ENCODE measurements around the gene HIGD2A. TPM values are rescaled to one million over a fixed set of nuclear protein-coding genes. Genes with fewer than 3 reads are reported as not detected.

Gene HIGD2A
- total RNA-seq, 1 experiment from 2014 or later = 133 TPM

DNA sequence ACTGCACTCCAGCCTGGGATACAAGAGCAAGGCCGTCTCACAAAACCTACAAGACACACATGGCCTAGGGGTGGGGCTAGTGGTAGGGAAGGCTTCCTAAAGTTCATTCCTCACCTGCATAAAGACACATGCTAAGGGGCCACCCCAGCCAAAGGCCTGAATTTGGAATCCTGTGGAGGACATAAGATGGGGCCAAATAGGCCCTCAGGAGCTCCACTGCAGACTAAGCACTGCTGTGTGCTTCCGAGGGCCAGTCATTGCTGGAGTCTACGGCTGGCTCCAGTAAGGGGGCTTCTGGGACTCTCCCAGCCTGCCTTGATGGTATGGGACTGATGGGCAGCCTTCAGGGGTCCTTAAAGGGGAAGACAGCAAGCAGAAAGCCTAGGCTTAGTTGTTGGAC lies 5.8 kb upstream of the HIGD2A start:
- intact Hi-C loops (cut with micrococcal nuclease; ENCODE audit: unreplicated experiment) = loop anchor here (10.0 kb wide), 2 partner anchors 262 to 442 kb away; partner anchors contain the start of gene TSPAN17
- H3K27ac ChIP-seq = no peak overlapping the region
- no peaks in the 10 kb centered on the region for H3K27me3 ChIP-seq (ENCODE audit: insufficient read depth, low read depth)
- peaks cover 25% of the 10 kb centered on the region for H3K79me2 ChIP-seq (ENCODE audit: low read depth)
- DNase-seq = no peak
- H3K36me3 ChIP-seq (ENCODE audit: low read depth) = peaks cover 46% of the 10 kb centered on the region
- H3K4me2 ChIP-seq = no peak overlapping the region
- ChIA-PET CTCF (no interaction called here), POLR2A (ENCODE audit: unreplicated experiment) (interaction anchor here (0.6 kb wide), 1 partner anchor 183 kb away, joined by 5 read pairs; no protein-coding TSS in a partner anchor)
- peaks cover 19% of the 10 kb centered on the region for H4K20me1 ChIP-seq (ENCODE audit: insufficient read depth)
- H3K9me3 ChIP-seq (ENCODE audit: insufficient read depth, low read depth) = no peaks in the 10 kb centered on the region
- TF ChIP-seq EZH2 (IDR thresholded peaks at IDR 0.05; ENCODE audit: low read depth) = no peak
- TF ChIP-seq, protein P1, sequence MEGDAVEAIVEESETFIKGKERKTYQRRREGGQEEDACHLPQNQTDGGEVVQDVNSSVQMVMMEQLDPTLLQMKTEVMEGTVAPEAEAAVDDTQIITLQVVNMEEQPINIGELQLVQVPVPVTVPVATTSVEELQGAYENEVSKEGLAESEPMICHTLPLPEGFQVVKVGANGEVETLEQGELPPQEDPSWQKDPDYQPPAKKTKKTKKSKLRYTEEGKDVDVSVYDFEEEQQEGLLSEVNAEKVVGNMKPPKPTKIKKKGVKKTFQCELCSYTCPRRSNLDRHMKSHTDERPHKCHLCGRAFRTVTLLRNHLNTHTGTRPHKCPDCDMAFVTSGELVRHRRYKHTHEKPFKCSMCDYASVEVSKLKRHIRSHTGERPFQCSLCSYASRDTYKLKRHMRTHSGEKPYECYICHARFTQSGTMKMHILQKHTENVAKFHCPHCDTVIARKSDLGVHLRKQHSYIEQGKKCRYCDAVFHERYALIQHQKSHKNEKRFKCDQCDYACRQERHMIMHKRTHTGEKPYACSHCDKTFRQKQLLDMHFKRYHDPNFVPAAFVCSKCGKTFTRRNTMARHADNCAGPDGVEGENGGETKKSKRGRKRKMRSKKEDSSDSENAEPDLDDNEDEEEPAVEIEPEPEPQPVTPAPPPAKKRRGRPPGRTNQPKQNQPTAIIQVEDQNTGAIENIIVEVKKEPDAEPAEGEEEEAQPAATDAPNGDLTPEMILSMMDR (conservative IDR thresholded peaks at IDR 0.05) = no peak
- H3F3A ChIP-seq (ENCODE audit: insufficient read depth, low read depth) = peaks cover 7% of the 10 kb centered on the region
- no peak overlapping the region for H2AFZ ChIP-seq
- peaks cover 15% of the 10 kb centered on the region for H3K4me1 ChIP-seq (replicated peaks; ENCODE audit: insufficient read depth)
- no TSS peak for BruUV-seq (replicated peaks)
- no peaks in the 10 kb centered on the region for H3K9me2 ChIP-seq (ENCODE audit: insufficient read depth)
- no peak overlapping the region for H3K4me3 ChIP-seq

DNA sequence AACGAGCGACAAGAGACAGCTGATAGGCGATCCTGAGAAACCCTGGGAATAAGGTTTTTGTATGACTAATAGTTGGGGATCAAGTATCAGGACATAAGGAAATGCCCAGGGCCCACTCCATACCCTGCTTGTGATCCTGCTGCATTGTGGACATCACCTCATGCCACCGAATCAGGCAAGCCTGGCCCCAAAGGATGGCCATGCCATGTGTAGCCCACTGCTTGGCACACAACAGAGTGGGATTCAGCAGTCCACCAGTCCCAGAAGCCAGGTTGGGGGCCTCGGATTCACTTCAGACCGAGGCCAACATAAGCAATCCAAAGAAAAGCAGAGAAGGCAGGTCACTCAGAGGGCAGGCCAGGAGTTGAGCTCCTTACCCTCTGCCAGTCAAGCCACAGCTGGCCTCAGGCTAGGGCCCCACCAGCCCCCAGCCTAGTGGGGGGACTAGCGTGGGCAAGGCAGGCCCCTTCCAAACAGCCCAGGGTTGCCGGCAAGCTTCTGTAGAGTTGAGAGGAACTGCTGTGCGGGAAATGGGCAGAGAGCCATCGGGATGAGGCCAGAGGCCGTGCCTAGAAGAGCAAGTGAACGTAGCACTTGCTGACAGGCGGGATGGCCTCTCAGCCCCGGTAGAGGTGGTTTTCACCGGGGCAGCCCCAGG lies 5.2 kb upstream of the HIGD2A start:
- H3K9me3 ChIP-seq (ENCODE audit: insufficient read depth, low read depth) = no peaks in the 10 kb centered on the region
- DNase-seq = no peak
- H3K4me3 ChIP-seq = no peak overlapping the region
- no TSS peak for BruUV-seq (replicated peaks)
- H2AFZ ChIP-seq = no peak overlapping the region
- H3K79me2 ChIP-seq (ENCODE audit: low read depth) = peaks cover 31% of the 10 kb centered on the region
- no peak overlapping the region for H3K4me2 ChIP-seq
- intact Hi-C loops (cut with micrococcal nuclease; ENCODE audit: unreplicated experiment) = loop anchor here (10.0 kb wide), 2 partner anchors 261 to 441 kb away; partner anchors contain the start of gene TSPAN17
- TF ChIP-seq, protein P1 (conservative IDR thresholded peaks at IDR 0.05) = no peak
- no peak for TF ChIP-seq EZH2 (IDR thresholded peaks at IDR 0.05; ENCODE audit: low read depth)
- H3K4me1 ChIP-seq (replicated peaks; ENCODE audit: insufficient read depth) = peaks cover 15% of the 10 kb centered on the region
- peaks cover 19% of the 10 kb centered on the region for H4K20me1 ChIP-seq (ENCODE audit: insufficient read depth)
- no peaks in the 10 kb centered on the region for H3K27me3 ChIP-seq (ENCODE audit: insufficient read depth, low read depth)
- H3K36me3 ChIP-seq (ENCODE audit: low read depth) = peaks cover 46% of the 10 kb centered on the region
- ChIA-PET CTCF (no interaction called here), POLR2A (ENCODE audit: unreplicated experiment) (no interaction called here)
- H3F3A ChIP-seq (ENCODE audit: insufficient read depth, low read depth) = peaks cover 7% of the 10 kb centered on the region
- no peaks in the 10 kb centered on the region for H3K9me2 ChIP-seq (ENCODE audit: insufficient read depth)
- H3K27ac ChIP-seq = no peak overlapping the region

DNA sequence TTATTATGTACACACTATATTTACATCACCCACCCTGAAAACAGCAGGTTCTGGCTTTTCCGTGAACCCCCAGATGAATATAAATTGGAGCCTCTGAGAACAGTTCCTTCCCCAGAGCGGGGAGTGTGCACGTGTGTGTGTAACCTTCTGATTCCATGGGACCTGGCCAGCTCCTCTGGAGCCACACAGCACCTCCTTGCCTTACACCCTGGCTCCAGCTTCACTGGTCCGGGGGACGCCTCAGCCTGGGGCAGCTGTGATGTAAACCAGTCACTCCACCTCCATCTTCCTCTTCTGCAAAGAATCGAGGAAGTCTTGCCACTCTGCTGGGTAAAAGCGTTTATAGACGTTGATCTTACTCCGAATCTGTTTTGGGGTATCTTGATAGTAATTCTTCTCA lies 4.6 kb upstream of the HIGD2A start:
- no TSS peak for BruUV-seq (replicated peaks)
- Histone ChIP-seq H3K36me3 (ENCODE audit: low read depth) (peaks cover 46% of the 10 kb centered on the region), H3K9me2 (ENCODE audit: insufficient read depth) (no peaks in the 10 kb centered on the region), H3K27me3 (ENCODE audit: insufficient read depth, low read depth) (no peaks in the 10 kb centered on the region), H3K27ac (no peak overlapping the region), H3K79me2 (ENCODE audit: low read depth) (peaks cover 31% of the 10 kb centered on the region), H3K4me1 (replicated peaks; ENCODE audit: insufficient read depth) (peaks cover 15% of the 10 kb centered on the region), H4K20me1 (ENCODE audit: insufficient read depth) (peaks cover 19% of the 10 kb centered on the region), H3K9me3 (ENCODE audit: insufficient read depth, low read depth) (no peaks in the 10 kb centered on the region), H3K4me3 (no peak overlapping the region), H3F3A (ENCODE audit: insufficient read depth, low read depth) (peaks cover 7% of the 10 kb centered on the region), H2AFZ (no peak overlapping the region), H3K4me2 (no peak overlapping the region)
- ChIA-PET CTCF (no interaction called here), POLR2A (ENCODE audit: unreplicated experiment) (no interaction called here)
- no peak for DNase-seq
- intact Hi-C loops (cut with micrococcal nuclease; ENCODE audit: unreplicated experiment) = loop anchor here (10.0 kb wide), 2 partner anchors 261 to 441 kb away; partner anchors contain the start of gene TSPAN17
- no peak for TF ChIP-seq EZH2 (IDR thresholded peaks at IDR 0.05; ENCODE audit: low read depth)
- TF ChIP-seq, protein P1 (conservative IDR thresholded peaks at IDR 0.05) = no peak
